ENCODE results near the gene S100A3.

S100A3 gene

DNA sequence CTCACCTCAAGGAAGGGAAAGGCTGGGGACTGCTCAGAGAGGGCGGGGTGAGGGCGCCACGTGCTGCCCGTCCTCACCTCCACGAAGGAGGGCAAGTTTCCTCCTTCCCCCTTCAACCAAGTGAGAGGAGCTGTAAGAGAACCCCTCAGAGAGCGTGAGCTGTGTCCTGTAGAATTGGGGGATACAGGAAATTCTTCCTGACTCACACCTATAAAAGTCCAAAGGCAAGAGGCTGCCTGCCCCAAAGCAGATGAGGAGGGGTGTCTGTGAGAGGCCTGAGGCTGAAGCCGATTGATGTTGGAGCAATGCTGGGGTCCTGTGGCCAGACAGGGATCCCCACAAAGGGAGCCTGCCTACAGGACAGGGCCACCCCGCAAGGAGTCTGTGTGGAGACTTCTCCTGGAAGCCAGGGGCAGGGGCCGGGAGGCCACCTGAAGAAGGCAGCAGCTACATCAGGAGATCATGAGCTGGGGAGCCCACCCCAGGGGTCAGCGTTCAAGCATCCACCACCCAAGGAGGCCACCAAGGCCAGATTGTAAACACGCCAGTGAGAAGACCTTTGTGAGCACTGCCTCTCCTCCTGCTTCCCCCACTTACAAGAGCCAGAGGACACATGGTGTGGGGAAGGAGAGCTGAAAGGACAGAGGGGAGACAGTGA lies 41.0 kb downstream of the S100A3 start:
- peak; percentile 19 for DNase-seq

DNA sequence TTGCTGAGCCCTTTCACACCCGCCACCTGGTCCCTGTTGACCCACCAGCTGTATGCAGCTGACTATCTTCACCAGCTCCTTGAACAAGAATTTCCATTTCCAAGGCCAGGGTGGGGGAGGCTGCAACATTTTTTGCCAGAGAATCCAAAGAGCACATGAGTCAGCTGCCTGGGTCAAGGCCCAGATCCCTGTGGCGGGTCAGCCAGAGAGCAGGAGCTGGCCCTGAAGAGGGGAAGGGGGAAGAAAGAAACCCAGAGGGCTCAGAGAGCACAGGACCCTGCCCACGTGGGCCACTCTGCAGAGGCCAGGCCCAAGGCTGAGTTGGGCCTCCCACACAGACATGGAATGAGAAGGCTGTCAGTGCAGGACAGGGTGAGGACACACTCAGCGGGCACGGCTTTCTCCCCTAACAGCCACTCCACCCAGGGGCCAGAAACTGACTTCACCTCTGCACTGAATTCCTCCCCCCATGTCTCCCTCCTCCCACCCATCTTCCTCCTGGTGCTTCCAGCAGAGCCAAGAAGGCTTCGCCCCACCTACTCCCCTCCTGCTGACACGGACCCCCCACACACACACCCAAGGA lies 42.1 kb downstream of the S100A3 start:
- DNase-seq: peak; percentile 98

DNA sequence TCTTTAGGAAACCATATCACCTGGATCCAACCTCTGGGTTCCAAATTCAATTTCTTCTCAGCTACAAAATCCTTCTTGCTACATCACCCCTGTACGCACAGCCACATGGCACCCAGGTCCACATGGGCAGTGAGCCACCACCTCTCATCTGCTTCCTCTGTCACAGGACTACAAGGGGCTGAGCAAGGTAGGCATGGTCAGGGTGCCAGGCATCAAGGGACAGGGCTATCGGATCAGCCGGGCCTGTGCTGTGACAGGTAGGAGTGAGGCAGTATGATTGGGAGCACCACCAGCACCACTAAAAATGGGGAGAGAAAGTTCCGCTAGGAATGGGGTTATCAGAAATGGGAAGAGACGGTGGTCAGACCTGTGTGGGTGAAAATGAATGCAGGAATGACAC lies 42.7 kb downstream of the S100A3 start:
- DNase-seq: no peak

DNA sequence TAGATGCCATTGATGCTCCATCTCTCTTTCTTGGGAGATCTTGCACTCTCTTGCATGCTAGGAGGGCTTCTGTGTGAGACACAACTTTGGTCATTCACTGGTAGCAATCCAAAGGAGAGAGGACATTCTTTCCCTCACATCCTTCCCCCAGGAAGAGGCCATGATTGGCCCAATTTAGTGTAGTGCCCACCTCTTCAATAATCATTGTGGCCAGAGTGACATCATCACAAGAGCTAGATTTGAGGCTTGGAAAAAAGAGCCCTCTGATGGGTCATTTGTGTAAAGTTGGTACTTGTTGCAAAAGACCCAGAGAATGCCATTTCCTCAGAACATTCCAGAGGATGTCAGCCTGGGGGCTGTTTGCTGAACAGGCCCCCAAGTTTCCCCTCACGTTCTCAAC lies 43.5 kb downstream of the S100A3 start:
- DNase-seq: peak; percentile 20

DNA sequence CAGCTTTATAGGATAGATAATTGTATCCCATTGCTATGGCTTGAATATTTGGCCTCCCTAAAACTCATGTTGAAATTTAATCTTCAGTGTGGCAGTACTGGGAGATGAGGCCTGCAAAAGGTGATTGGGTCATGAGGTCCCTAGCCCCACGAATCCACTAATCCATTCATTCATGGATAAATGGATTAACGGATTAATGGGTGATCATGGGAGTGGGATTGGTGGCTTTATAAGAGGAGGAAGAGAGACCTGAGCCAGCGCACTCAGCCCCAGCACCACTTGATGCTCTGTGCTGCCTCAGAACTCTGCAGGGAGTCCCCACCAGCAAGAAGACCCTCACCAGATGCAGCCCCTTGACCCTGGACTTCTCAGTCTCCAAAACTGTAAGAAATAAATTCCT lies 45.3 kb downstream of the S100A3 start:
- DNase-seq: no peak

DNA sequence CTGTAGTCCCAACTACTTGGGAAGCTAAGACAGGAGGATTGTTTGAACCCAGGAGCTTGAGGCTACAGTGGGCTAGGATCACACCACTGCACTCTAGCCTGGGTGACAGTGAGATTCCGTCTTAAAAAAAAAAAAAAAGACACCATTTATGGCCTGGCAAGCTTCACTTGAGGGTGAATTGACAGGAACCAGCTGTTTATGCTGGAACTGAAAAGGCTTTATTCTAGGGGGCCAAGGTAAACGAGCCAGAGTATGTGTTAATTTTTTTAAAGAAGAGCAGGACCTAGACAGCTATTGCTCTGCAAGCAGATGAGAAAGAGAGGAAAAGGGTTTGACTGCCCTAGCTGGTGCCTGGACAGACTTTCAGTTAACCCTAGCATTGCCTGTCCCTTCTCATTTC lies 50.3 kb downstream of the S100A3 start:
- DNase-seq: peak; percentile 14

All from HCEC 1CT (cell line).